Colonic mucosa (tissue), 4 donors: ENCODE measurements around the gene MB. TPM values are rescaled to one million over a fixed set of nuclear protein-coding genes. Genes with fewer than 3 reads are reported as not detected.
"Not testable (repeated sequence)": the region's sequence is repeated elsewhere in the genome, so short reads cannot be mapped to it uniquely, and the experiment has no call there.

Source experiments
- DNase-seq: peaks from one replicate; pipeline ENCODE4 v3.0.0-alpha.2; 2020
- H3K27ac ChIP-seq: fragments of 200-600 bp; one replicate; pipeline ENCODE4 v1.8.0; 2021
- H3K27me3 ChIP-seq: fragments of 200-600 bp; one replicate; pipeline ENCODE4 v1.8.0; 2021
- H3K36me3 ChIP-seq: fragments of 200-600 bp; one replicate; pipeline ENCODE4 v1.8.0; 2021
- H3K4me1 ChIP-seq: fragments of 200-600 bp; one replicate; pipeline ENCODE4 v1.8.0; 2021; ENCODE audit warnings: mild to moderate bottlenecking
- H3K4me3 ChIP-seq: fragments of 200-600 bp; one replicate; pipeline ENCODE4 v1.8.0; 2021
- H3K9ac ChIP-seq, 2 donors: one replicate each; pipeline ENCODE4 v1.7.0; 2013; ENCODE audit warnings: control low read depth in 2 of 2, low read depth in 2 of 2, low read length in 2 of 2
- H3K9me3 ChIP-seq: fragments of 200-600 bp; one replicate; pipeline ENCODE4 v1.8.0; 2021
- intact Hi-C: fragments of 100-400 bp; cut with DNase I; formaldehyde crosslinking; loops from one replicate; pipeline ENCODE4 v1.14.1; 2022
- total RNA-seq, 2 donors: library from RNA; stranded (reverse); fragmentation: NEBNext Ultra II Directional in 1 of 2; extraction: Animal tissue kit (Norgen Biotek cat#: 25700) in 1 of 2; gene quantifications; one replicate each; pipeline ENCODE4 v1.2.1, GENCODE V29; 2021
- TF ChIP-seq, protein P1 (sequence below): fragments of 200-600 bp; IDR thresholded peaks from one replicate; pipeline ENCODE4 v1.8.0; 2022; ENCODE audit warnings: antibody characterized with exemption, mild to moderate bottlenecking
- donor health status: healthy.
- donor health status: DM: no; HTN: no; CAD: no.
- donor health status: DM: no; HTN: no; CAD: no.

MB gene
- total RNA-seq, 2 donors from 2014 or later, result 2.9 to 8.8 TPM

DNA sequence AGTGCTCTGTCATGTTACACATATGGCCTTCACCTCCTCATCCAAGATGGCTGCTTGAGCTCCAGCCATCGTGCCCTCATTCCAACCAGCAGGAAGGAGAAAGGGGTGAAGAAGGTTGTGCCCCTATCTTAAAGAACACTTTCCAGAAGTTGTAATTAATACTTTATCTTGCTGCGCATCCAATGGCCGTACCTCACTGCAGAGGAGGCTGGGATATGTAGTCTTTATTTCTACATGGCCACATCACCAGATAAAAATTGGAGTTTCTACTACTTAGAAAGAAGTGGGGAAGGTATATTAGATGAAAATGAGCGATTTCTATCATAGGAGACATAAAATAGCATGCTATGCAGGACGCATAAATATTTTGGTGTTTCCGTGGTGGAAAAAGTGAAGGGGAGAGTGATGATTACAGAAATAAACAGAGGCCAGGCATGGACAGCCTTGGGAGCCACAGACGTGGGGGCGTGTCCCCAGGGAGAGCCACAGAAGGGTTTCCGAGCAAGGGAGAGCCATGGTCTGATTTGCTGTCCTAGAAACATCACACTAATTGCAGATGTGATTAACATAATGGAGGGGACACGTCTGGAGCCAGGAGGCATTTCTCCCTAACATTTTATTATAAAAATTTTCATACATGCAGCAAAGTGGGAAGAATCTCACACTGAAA is 8.8 kb upstream of the MB start:
- Histone ChIP-seq H3K9me3 (no peaks in the 10 kb centered on the region), H3K27ac (no peak overlapping the region), H3K4me3 (no peak overlapping the region), H3K4me1 (no peaks in the 10 kb centered on the region), H3K27me3 (no peaks in the 10 kb centered on the region), H3K36me3 (no peaks in the 10 kb centered on the region), H3K9ac (no peak overlapping the region)
- TF ChIP-seq, protein P1, sequence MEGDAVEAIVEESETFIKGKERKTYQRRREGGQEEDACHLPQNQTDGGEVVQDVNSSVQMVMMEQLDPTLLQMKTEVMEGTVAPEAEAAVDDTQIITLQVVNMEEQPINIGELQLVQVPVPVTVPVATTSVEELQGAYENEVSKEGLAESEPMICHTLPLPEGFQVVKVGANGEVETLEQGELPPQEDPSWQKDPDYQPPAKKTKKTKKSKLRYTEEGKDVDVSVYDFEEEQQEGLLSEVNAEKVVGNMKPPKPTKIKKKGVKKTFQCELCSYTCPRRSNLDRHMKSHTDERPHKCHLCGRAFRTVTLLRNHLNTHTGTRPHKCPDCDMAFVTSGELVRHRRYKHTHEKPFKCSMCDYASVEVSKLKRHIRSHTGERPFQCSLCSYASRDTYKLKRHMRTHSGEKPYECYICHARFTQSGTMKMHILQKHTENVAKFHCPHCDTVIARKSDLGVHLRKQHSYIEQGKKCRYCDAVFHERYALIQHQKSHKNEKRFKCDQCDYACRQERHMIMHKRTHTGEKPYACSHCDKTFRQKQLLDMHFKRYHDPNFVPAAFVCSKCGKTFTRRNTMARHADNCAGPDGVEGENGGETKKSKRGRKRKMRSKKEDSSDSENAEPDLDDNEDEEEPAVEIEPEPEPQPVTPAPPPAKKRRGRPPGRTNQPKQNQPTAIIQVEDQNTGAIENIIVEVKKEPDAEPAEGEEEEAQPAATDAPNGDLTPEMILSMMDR, result no peak
- DNase-seq, result no peak
- intact Hi-C loops, result loop anchor here (5.0 to 10.0 kb wide), 3 partner anchors 296 to 496 kb away; no protein-coding TSS in a partner anchor

DNA sequence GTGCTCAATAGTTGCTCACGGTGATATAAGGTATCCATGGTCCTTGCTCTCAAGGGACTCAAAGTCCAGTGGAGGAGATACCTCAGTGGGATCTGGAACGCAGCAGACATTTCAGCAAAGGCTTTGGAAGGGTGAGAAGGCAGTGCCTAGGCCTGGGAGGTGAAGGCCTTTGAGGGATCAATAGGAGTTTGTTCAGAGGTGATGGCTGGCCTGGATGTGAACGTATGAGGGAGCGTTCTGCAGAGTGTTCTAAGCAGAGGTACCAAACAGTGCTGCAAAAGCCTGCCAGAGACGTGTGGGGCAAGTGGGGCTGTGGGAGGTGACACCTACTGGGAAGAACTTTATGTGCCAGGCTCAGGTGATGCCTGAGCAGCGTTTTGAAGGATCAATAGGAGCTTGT is 7.4 kb upstream of the MB start:
- no peak for DNase-seq
- Histone ChIP-seq H3K27me3 (no peaks in the 10 kb centered on the region), H3K4me1 (no peaks in the 10 kb centered on the region), H3K36me3 (no peaks in the 10 kb centered on the region), H3K27ac (no peak overlapping the region), H3K9me3 (no peaks in the 10 kb centered on the region), H3K9ac (no peak overlapping the region), H3K4me3 (no peak overlapping the region)
- TF ChIP-seq, protein P1, result no peak
- intact Hi-C loops, result loop anchor here (10.0 kb wide), 1 partner anchor 440 kb away; no protein-coding TSS in a partner anchor

DNA sequence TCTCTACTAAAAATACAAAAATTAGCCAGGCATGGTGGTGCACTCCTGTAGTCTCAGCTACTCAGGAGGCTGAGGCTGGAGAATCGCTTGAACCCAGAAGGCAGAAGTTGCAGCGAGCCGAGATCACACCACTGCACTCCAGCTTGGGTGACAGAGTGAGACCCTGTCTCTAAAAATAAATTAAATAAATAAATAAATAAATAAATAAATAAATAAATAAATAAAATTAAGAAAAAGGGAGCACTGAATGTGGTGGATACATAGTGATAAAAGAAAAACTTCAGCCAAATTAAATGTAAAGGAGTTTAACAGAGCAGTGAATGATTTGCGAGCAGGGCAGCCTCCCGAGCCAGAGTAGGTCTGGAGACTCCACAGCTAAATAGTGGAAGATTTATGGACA is 6.8 kb upstream of the MB start:
- intact Hi-C loops, result loop anchor here (10.0 kb wide), 1 partner anchor 441 kb away; no protein-coding TSS in a partner anchor
- H3K9ac ChIP-seq, H3K27ac ChIP-seq, H3K4me1 ChIP-seq, H3K4me3 ChIP-seq, H3K9me3 ChIP-seq, H3K36me3 ChIP-seq, DNase-seq, H3K27me3 ChIP-seq: not testable (repeated sequence)

DNA sequence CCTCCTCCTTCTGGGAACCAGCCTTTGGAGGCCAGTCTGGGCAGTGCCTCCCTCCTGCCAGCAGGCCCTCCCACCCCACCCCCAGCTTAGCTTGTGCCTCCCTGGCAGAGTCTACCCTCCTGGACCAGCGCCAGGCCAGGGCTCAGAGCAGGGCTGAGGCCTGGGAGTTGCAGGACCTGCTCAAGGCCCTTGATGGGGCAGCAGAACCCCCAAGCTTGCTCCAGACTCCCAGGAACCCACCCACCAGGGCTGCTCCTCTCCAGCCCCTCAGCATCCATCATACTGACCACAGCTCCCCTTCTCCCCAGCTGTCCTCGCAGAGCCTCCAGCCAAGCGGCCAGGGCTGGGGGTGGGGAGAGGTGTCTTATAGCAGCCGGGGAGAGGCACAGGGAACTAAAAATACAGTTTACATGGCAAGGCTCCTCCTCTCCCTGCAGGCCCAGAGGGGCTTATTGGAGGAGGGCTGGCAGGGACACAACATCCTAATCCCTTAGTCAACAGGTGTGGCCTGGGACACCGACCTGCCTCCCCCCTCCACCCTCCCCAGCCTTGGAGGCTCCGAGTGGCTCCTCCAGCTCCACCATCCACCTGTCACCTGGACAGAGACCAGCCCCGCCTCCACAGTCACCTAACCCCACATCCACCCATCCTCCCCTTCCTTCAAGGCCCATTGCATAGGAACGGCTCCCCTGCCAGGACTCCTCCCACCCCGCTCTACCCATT is 5.2 kb upstream of the MB start:
- no peaks in the 10 kb centered on the region for H3K4me1 ChIP-seq
- peak; percentile 63 for DNase-seq
- TF ChIP-seq, protein P1, result no peak

DNA sequence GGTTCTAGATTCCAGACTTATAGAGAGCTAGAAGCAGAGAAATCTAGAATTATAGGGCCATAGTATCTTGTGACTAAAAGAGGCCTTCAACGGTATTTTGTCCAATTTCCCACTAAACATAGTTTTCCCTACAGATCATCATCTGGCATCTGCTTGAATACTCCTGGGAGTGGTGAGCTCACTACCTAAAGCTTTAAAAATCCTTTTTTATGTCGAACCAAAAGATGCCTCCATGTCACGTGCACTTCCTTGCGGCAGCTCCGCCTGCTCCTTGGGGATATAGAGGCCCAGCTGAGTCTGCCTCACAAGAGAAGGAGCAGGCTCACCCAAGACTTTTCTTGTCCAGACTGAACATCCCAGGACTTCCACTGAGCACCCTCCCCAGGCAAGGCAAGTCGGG is 4.3 kb upstream of the MB start:
- Histone ChIP-seq H3K9ac (peak overlapping the region in 1 of 2 donors; percentile 60), H3K27ac (no peak overlapping the region), H3K27me3 (no peaks in the 10 kb centered on the region), H3K4me3 (no peak overlapping the region), H3K4me1 (no peaks in the 10 kb centered on the region), H3K9me3 (no peaks in the 10 kb centered on the region), H3K36me3 (no peaks in the 10 kb centered on the region)
- TF ChIP-seq, protein P1, result no peak
- intact Hi-C loops, result loop anchor here (10.0 kb wide), 1 partner anchor 443 kb away; no protein-coding TSS in a partner anchor
- DNase-seq, result no peak

More for the DNA sequence above, 5.2 kb upstream of the MB start:
- no peaks in the 10 kb centered on the region for H3K9me3 ChIP-seq
- peak overlapping the region; percentile 57 to 65 for H3K9ac ChIP-seq
- H3K36me3 ChIP-seq, result no peaks in the 10 kb centered on the region
- intact Hi-C loops, result loop anchor here (10.0 kb wide), 1 partner anchor 442 kb away; no protein-coding TSS in a partner anchor
- no peak overlapping the region for H3K4me3 ChIP-seq
- peak overlapping the region; percentile 37 for H3K27ac ChIP-seq
- H3K27me3 ChIP-seq, result no peaks in the 10 kb centered on the region
